AG04450 (cell line): ENCODE data around the gene MYADML2. TPM values are rescaled to one million over a fixed set of nuclear protein-coding genes. Genes with fewer than 3 reads are reported as not detected.

Experiments used
- CTCF ChIA-PET: fragments of 300-600, 350-600 bp; formaldehyde crosslinking; extraction: SDS; loops from one replicate; lab custom pipeline; 2022; ENCODE audit warnings: antibody characterized with exemption, inconsistent platforms; lab: Charles Lee
- POLR2A ChIA-PET: fragments of 350-600 bp; formaldehyde crosslinking; extraction: SDS; loops from one replicate; lab custom pipeline; 2021; ENCODE audit warnings: antibody characterized with exemption, inconsistent platforms; lab: Yijun Ruan, JAX
- DNase-seq: peaks from one replicate; pipeline ENCODE4 v3.0.0-alpha.2; 2011; ENCODE audit warnings: low read depth, low spot score
- H3K27ac ChIP-seq: one replicate; pipeline ENCODE4 v1.5.1; 2012; ENCODE audit warnings: low read depth, low read length, control low read depth
- H3K27me3 ChIP-seq: one replicate; pipeline ENCODE4 v1.6.0; 2012; ENCODE audit warnings: low read length; ENCODE audit not compliant: control insufficient read depth, insufficient read depth
- H3K4me3 ChIP-seq: 2 replicates; pipeline ENCODE4 v1.5.1; 2011; ENCODE audit warnings: mild to moderate bottlenecking, low read depth, low read length, control low read depth
- H3K9me3 ChIP-seq: 2 replicates; pipeline ENCODE4 v1.5.1; 2012; ENCODE audit warnings: low read length; ENCODE audit not compliant: control insufficient read depth, insufficient read depth
- polyA plus RNA-seq: library from polyadenylated mRNA; depleted of rRNA; stranded (reverse); fragments of >200 nt; gene quantifications from 2 replicates; pipeline ENCODE4 v1.2.3, GENCODE V29; 2011
- TF ChIP-seq, protein P1 (sequence below): IDR thresholded peaks from 2 replicates; pipeline ENCODE4 v1.5.1; 2011; ENCODE audit warnings: low read depth, low read length, control low read depth, inconsistent platforms

Gene MYADML2
- polyA plus RNA-seq, 1 experiment = not detected

GRCh38 chr17:81906476-81907218 lies 40.4 kb downstream of the MYADML2 start:
- TF ChIP-seq, protein P1, sequence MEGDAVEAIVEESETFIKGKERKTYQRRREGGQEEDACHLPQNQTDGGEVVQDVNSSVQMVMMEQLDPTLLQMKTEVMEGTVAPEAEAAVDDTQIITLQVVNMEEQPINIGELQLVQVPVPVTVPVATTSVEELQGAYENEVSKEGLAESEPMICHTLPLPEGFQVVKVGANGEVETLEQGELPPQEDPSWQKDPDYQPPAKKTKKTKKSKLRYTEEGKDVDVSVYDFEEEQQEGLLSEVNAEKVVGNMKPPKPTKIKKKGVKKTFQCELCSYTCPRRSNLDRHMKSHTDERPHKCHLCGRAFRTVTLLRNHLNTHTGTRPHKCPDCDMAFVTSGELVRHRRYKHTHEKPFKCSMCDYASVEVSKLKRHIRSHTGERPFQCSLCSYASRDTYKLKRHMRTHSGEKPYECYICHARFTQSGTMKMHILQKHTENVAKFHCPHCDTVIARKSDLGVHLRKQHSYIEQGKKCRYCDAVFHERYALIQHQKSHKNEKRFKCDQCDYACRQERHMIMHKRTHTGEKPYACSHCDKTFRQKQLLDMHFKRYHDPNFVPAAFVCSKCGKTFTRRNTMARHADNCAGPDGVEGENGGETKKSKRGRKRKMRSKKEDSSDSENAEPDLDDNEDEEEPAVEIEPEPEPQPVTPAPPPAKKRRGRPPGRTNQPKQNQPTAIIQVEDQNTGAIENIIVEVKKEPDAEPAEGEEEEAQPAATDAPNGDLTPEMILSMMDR = no peak
- CTCF ChIA-PET = no interaction called here
- POLR2A ChIA-PET = no interaction called here
- peaks cover 2% of the 10 kb centered on the region; the same call in 1 of the 2 replicates for H3K9me3 ChIP-seq
- no peak overlapping the region for H3K27ac ChIP-seq
- no peaks in the 10 kb centered on the region for H3K27me3 ChIP-seq
- DNase-seq = no peak
- no peak overlapping the region for H3K4me3 ChIP-seq

- Histone ChIP-seq H3K27me3 (no peaks in the 10 kb centered on the region), H3K4me3 (no peak overlapping the region), H3K27ac (no peak overlapping the region), H3K9me3 (no peaks in the 10 kb centered on the region; the same call in 1 of the 2 replicates)
- TF ChIP-seq, protein P1 = no peak
- DNase-seq = no peak
- POLR2A ChIA-PET = no interaction called here
- CTCF ChIA-PET = no interaction called here
Measured at GRCh38 chr17:81905993-81906392, 41.0 kb downstream of the MYADML2 start.

DNA sequence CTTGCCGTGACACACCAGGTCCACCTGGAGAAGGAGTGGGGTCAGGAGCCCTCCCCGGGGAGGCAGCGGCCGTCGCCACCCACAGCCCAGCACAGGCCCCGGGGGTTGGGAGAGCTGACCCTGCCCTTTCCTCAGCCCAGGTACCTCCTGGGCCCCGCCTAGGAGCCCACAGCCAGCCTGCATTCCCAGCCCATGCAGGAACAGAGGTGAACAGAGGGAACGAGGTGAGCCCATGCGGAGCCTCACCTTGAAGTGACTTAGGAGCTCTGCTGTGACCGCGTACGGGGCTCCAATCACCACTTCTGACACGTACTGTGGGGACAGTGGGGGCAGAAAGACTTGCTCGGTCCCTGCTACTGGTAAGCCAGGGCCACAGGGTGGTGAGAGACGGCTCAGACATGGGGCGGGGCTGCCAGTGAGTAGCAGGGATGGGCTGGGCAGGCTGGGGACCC lies 41.6 kb downstream of the MYADML2 start:
- DNase-seq = no peak
- no peaks in the 10 kb centered on the region; the same call in 1 of the 2 replicates for H3K9me3 ChIP-seq
- CTCF ChIA-PET = no interaction called here
- POLR2A ChIA-PET = no interaction called here
- TF ChIP-seq, protein P1 = no peak
- no peaks in the 10 kb centered on the region for H3K27me3 ChIP-seq
- H3K4me3 ChIP-seq = no peak overlapping the region
- no peak overlapping the region for H3K27ac ChIP-seq

DNA sequence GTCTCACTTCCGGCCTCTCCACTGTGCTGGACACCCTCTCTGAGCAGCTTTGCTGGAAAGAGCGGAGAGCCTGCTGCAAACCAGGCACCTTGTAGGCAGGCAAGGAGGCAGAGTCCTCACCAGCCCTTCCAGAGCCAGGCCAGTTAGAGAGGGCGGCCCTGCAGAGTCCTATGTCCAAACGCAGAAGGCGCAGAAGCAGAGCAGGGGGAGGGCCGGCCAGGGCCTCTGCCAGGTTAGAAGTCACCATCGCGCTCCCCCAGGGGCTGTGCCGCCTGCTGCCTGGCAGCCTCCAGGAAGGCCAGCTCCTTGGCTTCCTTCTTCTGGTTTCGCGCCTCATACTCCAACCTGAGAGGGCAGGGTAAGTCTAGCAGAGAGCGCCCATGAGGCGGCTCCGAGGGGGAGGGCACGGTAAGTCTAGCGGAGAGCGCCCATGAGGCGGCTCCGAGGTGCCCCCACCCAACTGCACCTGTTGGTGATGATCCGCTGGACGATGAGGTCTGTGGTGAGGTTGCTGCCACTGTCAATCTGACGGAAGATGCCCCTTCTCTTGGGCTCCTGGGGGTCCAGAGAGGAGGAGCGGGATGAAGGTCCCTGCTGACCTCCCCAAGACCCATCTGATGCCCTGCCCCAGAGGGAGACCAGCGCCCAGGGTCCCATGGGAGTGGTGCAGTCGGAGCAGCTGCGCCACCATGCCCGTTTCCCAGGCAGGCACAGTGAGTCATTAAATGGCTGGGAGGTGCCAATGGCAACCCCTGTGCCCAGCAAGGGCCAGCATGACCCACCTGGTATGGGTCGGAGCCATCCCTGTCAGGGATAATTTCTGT lies 42.2 kb downstream of the MYADML2 start:
- no peaks in the 10 kb centered on the region; the same call in 1 of the 2 replicates for H3K9me3 ChIP-seq
- H3K27ac ChIP-seq = no peak overlapping the region
- POLR2A ChIA-PET = no interaction called here
- no peaks in the 10 kb centered on the region for H3K27me3 ChIP-seq
- TF ChIP-seq, protein P1 = no peak
- DNase-seq = no peak
- CTCF ChIA-PET = no interaction called here
- no peak overlapping the region for H3K4me3 ChIP-seq
